Heart left ventricle (tissue), 13 donors: ENCODE results near the gene NTNG2.

ENCODE experiments used
- CTCF ChIP-seq, 12 donors: fragments of 200-600 bp; sonication (generic) in 4 of 12; IDR thresholded peaks; one replicate each; pipeline versions ENCODE4 v1.5.0 to v1.8.0; 2018 to 2022; ENCODE audit warnings: antibody characterized with exemption in 12 of 12, mild to moderate bottlenecking in 5 of 12
- POLR2A ChIP-seq, 2 donors: fragments of 450-650 bp; IDR thresholded peaks; one replicate each; pipeline ENCODE4 v1.6.1; 2017; ENCODE audit warnings: antibody characterized with exemption in 2 of 2, mild to moderate bottlenecking in 2 of 2, moderate library complexity in 2 of 2
- donor health status: ischemic (EF 13 %, LVEDD 7.1; RV severe dilation, severe dysfunction).
- donor health status: DM: no; HTN: yes; CAD: no.
- donor health status: DM: no; HTN: no; CAD: no.
- donor health status: ischemic (EF 25% LVEDD 6.9; RV normal size, moderate dysfunction).
- donor health status: ischemic (EF 25% LVEDD 5.7; RV mildly dilated, moderate dysfunction).
- donor health status: ischemic (EF 35%, LVEDD 5.7; RV mildly dilated, moderate dysfunction).
- donor health status: nonischemic (EF 11% LVEDD 7.7; RV severe dilation, severe dysfunction).
- donor health status: DM: yes; HTN: yes; CAD: no.
- donor health status: PGD.
- donor health status: ischemic (EF 29% LVEDD 5.4; RV normal size, mild dysfunction).
- donor health status: nonischemic (EF 23%, LVEDD 6.1; RV moderate dilation, normal function).

GRCh38 chr9:132142924-132143323 is 18.9 kb upstream of the NTNG2 start:
- TF ChIP-seq POLR2A (IDR thresholded peaks at IDR 0.05) (no peak), CTCF (IDR thresholded peaks at IDR 0.05) (no peak)
